Common myeloid progenitor, CD34-positive (primary cell): ENCODE data around the gene STAG1.
A peak's percentile ranks its signal among the peaks of the same experiment; 100 is the strongest.
"Not testable (repeated sequence)": the region's sequence is repeated elsewhere in the genome, so short reads cannot be mapped to it uniquely, and the experiment has no call there.

Experiments used
- CTCF ChIA-PET: fragments of 350-600 bp; sonication (Branson Sonifier 250); formaldehyde crosslinking; loops from one replicate; lab custom pipeline; 2021; ENCODE audit warnings: antibody characterized with exemption; lab: Charles Lee
- POLR2A ChIA-PET: fragments of 350-600 bp; sonication (Branson Sonifier 250); formaldehyde crosslinking; loops from one replicate; lab custom pipeline; 2021; ENCODE audit warnings: antibody characterized with exemption; lab: Charles Lee
- DNase-seq, 3 donors: peaks; one replicate each; pipeline versions ENCODE4 v3.0.0 to v3.0.0-alpha.2; 2013
- H3K27ac ChIP-seq, 2 experiments: 1 replicate in 1 of 2; 2 replicates in 1 of 2; pipeline ENCODE4 v1.7.0; 2013; ENCODE audit warnings: inconsistent platforms in 2 of 2, low read length in 2 of 2, mild to moderate bottlenecking in 2 of 2, low read depth in 1 of 2, moderate library complexity in 1 of 2; ENCODE audit not compliant: severe bottlenecking in 2 of 2, insufficient read depth in 1 of 2, poor library complexity in 1 of 2
- H3K27me3 ChIP-seq, 5 experiments: replicated peaks in 2 of 5; 1 replicate in 3 of 5; 2 replicates in 2 of 5; pipeline versions ENCODE4 v1.6.1 to v1.7.0; 2013; ENCODE audit warnings: low read length in 4 of 5, mild to moderate bottlenecking in 2 of 5, moderate library complexity in 2 of 5, inconsistent platforms in 1 of 5; ENCODE audit not compliant: insufficient read depth in 5 of 5, control insufficient read depth in 4 of 5
- H3K36me3 ChIP-seq, 4 experiments: 1 replicate in 2 of 4; 2 replicates in 2 of 4; pipeline versions ENCODE4 v1.6.1 to v1.7.0; 2013; ENCODE audit warnings: low read length in 3 of 4, control low read depth in 1 of 4, mild to moderate bottlenecking in 1 of 4; ENCODE audit not compliant: control insufficient read depth in 4 of 4, insufficient read depth in 4 of 4
- H3K4me1 ChIP-seq, 4 experiments: 1 replicate in 3 of 4; 2 replicates in 1 of 4; pipeline versions ENCODE4 v1.6.1 to v1.7.1; 2013; ENCODE audit warnings: low read length in 3 of 4, mild to moderate bottlenecking in 3 of 4, control low read depth in 1 of 4, inconsistent platforms in 1 of 4, moderate library complexity in 1 of 4; ENCODE audit not compliant: control insufficient read depth in 4 of 4, insufficient read depth in 4 of 4; ENCODE audit errors: control extremely low read depth in 1 of 4
- H3K4me3 ChIP-seq, 7 experiments: 1 replicate in 4 of 7; 2 replicates in 3 of 7; pipeline versions ENCODE4 v1.5.1 to v1.7.0; 2013; ENCODE audit warnings: mild to moderate bottlenecking in 7 of 7, low read length in 6 of 7, moderate library complexity in 6 of 7, inconsistent platforms in 2 of 7, low read depth in 2 of 7, control low read depth in 1 of 7; ENCODE audit not compliant: insufficient read depth in 4 of 7, control insufficient read depth in 1 of 7; ENCODE audit errors: extremely low read depth in 1 of 7
- H3K9me3 ChIP-seq, 5 experiments: 1 replicate in 4 of 5; 2 replicates in 1 of 5; pipeline versions ENCODE4 v1.6.1 to v1.7.1; 2013; ENCODE audit warnings: low read length in 4 of 5, mild to moderate bottlenecking in 2 of 5, inconsistent platforms in 1 of 5, low read depth in 1 of 5, moderate library complexity in 1 of 5; ENCODE audit not compliant: control insufficient read depth in 4 of 5, insufficient read depth in 2 of 5; ENCODE audit errors: control extremely low read depth in 1 of 5
- WGBS: methylation state at CpG from one replicate; pipeline ENCODE4 v1.1.5; 2013; ENCODE audit not compliant: insufficient coverage; 5-methylcytosine and 5-hydroxymethylcytosine counted together

The STAG1 gene

DNA sequence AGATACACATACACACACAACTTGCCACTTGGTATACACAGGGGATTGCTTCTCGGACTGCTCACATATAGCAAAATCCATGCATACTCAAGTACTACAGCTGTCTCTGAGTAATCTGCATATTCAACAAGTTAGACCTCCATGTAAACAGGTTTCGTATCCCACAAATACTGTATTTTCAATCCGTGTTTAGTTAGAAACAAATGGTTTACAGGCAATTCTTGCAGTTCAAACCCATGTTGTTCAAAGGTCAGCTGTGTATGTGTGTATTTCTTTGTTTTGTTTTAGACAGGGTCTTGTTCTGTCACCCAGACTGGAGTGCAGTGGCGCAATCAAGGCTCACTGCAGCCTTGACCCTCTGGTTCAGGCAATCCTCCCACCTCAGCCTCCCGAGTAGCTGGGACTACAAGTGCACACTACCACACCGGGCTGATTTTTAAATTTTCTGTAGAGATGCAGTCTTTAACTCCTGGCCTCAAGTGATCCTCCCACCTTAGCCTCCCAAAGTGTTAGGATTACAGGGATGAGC, 253.2 kb downstream of the STAG1 start:
- 96% methylated on average over 4 of the region's 6 CpGs for WGBS
- CTCF ChIA-PET, result no interaction called here

DNA sequence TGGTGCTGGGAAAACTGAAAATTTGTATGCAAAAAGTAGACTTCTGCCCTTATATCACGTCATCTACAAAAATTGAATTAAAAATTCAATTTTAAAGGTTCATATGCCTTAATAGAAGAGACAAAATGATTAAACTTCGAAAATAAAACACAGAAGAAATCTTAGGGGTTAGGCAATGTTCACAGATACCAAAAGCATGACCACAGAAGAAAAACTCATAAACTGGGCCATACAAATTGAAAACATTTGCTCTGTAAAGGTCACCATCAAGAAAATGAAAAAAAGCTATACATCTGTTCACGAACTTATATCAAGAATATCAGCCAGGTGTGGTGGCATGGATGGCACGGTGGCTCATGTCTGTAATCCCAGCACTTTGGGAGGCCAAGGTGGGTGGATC, 257.0 kb downstream of the STAG1 start:
- peaks cover 2 to 11% (median 4%) of the 10 kb centered on the region in 5 experiments for H3K9me3 ChIP-seq
- DNase-seq, result no peak
- ChIA-PET POLR2A (no interaction called here), CTCF (no interaction called here)
- no peaks in the 10 kb centered on the region for H3K4me1 ChIP-seq
- no peak overlapping the region for H3K27ac ChIP-seq
- H3K36me3 ChIP-seq, result peaks cover 9 to 44% (median 19%) of the 10 kb centered on the region in 4 experiments
- 100% methylated on average over 2 of the region's 4 CpGs for WGBS
- H3K27me3 ChIP-seq, result no peaks in the 10 kb centered on the region
- H3K4me3 ChIP-seq, result no peak overlapping the region

More for the DNA sequence above, 253.2 kb downstream of the STAG1 start:
- no peak for DNase-seq
- peaks cover 3 to 17% (median 13%) of the 10 kb centered on the region in 4 experiments for H3K36me3 ChIP-seq
- H3K27me3 ChIP-seq, result no peaks in the 10 kb centered on the region
- peaks cover under 1 to 4% (median 2%) of the 10 kb centered on the region in 5 experiments for H3K9me3 ChIP-seq
- no peak overlapping the region for H3K4me3 ChIP-seq
- no peaks in the 10 kb centered on the region for H3K4me1 ChIP-seq
- POLR2A ChIA-PET, result no interaction called here
- no peak overlapping the region for H3K27ac ChIP-seq

DNA sequence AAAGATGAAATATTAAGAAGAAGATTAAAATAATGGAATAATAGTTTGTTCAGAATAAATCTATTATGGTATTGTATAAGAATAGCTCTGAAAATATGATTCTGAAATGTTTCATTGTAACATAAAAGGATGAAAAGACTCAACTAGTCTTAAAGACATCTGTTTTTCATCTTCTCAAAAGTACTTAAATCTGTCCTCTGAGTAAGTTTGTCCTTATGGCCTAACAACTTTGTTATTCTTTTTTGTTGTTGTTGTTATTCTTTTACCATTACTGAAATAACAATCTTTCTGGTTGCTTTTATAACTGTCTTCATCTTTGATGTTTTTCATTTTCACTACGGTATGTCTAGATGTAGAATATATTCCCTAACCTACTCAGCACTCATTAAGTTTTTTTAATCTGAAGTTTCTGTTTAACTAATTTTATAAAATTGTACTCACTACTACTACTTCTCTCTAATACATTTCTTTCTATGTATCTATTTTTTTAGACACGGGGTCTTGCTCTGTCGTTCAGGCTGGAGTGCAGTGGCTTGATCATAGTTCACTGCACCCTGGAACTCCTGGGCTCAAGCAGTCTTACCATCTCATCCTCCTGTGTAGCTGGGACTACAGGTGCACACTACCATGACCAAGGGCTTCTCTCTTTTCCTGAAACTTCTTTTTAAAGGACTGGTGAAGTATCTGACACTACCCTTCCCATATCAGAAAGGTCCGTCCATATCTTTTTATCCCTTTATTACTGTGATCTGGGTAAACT, 261.4 kb downstream of the STAG1 start:
- Histone ChIP-seq H3K36me3 (peaks cover 13 to 65% (median 20%) of the 10 kb centered on the region in 4 experiments), H3K27me3 (no peaks in the 10 kb centered on the region), H3K9me3 (peaks cover 2 to 13% (median 4%) of the 10 kb centered on the region in 5 experiments), H3K4me3 (no peak overlapping the region), H3K27ac (no peak overlapping the region), H3K4me1 (no peaks in the 10 kb centered on the region)
- WGBS, result 100% methylated on average over 2 of the region's 4 CpGs
- DNase-seq, result no peak
- CTCF ChIA-PET, result no interaction called here
- POLR2A ChIA-PET, result no interaction called here

DNA sequence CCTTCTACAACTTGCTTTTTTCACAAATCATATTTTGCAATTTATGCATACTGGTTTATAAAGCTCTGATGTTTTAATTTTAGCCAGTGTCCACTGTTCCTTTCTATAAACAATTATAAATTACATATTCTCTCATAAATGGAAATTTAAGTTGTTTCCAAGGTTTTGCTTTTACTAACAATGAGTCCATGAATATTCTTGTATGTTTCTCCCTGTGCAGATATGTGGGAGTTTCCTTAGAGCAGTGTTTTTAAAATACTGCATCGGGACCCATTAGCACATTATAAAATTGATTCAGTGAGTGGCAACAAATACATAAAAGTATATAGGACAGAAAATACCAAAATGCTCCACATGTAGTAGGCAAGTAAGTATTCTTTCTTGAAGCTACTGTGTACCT, 266.4 kb downstream of the STAG1 start:
- ChIA-PET POLR2A (interaction anchor here (0.5 to 0.6 kb wide), 2 partner anchors 28 to 211 kb away, joined by 4 to 9 read pairs; no protein-coding TSS in a partner anchor), CTCF (no interaction called here)
- no peak overlapping the region for H3K27ac ChIP-seq
- DNase-seq, result no peak
- no peaks in the 10 kb centered on the region for H3K4me1 ChIP-seq
- H3K36me3 ChIP-seq, result peaks cover 4 to 30% (median 6%) of the 10 kb centered on the region in 4 experiments
- WGBS, result no CpG with 5 or more reads among the region's 1 CpG
- peaks cover 0 to 8% (median 0%) of the 10 kb centered on the region in 5 experiments for H3K9me3 ChIP-seq
- no peak overlapping the region for H3K4me3 ChIP-seq
- no peaks in the 10 kb centered on the region for H3K27me3 ChIP-seq

DNA sequence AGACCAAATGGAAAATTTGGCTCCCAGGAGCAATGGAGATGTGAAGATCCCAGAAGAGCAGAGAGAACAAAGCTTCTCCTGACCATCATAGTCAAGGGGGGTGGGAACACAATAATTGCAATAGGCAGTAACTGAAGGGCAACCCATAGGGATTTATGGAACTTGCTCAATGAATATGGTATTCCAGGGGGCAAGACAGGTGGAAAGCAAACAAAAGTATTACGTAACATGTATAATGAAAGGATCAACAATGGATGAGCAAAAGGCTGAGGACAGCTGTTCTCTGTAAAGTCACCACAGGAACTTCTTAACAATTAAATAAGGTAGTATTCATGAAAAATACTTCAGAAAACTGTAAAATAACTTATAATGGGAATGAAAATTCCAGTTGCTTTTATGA, 275.9 kb downstream of the STAG1 start:
- Histone ChIP-seq H3K27ac (no peak overlapping the region), H3K9me3 (no peaks in the 10 kb centered on the region), H3K36me3 (peaks cover 11 to 26% (median 21%) of the 10 kb centered on the region in 4 experiments), H3K4me1 (no peaks in the 10 kb centered on the region), H3K4me3 (no peak overlapping the region), H3K27me3 (no peaks in the 10 kb centered on the region)
- no peak for DNase-seq
- ChIA-PET POLR2A (no interaction called here), CTCF (no interaction called here)
- no CpG with 5 or more reads among the region's 1 CpG for WGBS

DNA sequence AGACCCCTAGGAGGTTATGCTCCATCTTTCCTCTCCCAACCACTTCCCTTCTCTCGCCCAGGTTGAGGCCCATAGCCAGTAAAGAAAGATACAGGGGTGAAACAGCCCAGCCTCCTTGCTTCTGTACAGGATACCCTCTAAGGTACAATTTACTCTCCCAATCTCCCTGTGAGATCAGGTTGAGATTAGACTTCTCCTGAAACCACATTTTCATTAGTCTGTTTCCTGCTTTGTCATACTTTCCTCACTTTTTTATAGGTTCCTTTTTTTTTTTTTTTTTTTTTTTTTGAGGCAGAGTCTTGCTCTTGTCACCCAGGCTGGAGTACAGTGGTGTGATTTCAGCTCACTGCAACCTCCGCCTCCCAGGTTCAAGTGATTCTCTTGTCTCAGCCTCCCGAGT, 277.3 kb downstream of the STAG1 start:
- H3K36me3 ChIP-seq, result peaks cover 11 to 30% (median 23%) of the 10 kb centered on the region in 4 experiments
- H3K27me3 ChIP-seq, H3K4me1 ChIP-seq, H3K27ac ChIP-seq, POLR2A ChIA-PET, H3K4me3 ChIP-seq, CTCF ChIA-PET, H3K9me3 ChIP-seq: not testable (repeated sequence)
- peak in 2 of 3 donors; percentile 6 for DNase-seq
- WGBS, result 90% methylated on average over 3 of the region's 3 CpGs

DNA sequence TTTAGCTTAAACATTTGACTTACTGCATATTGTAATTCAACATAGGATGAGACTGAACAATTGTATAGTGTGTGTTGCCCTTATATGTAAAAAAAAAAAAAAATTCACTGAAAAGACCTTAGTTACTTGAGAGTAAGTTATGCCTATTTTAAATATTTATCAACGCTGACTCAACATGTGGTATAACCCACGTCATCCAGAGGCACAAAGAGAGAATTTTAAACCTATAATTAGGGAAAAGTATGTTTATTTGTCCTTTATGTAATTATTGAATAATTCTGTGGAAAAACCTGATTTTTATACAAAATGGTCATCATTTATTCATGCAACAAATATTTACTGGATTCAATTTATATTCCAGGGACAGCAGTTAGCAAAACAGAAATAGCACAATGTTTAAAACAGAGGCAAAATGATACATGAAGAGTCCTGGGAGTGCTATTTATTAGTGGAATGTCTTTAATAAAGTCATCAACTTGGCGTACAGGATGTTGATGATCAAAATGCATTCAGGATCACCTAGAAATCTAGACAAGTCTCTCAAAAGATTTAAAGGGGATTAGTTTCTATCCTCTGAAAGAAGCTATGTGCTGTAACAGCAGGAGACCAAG, 278.4 kb downstream of the STAG1 start:
- CTCF ChIA-PET, result no interaction called here
- Histone ChIP-seq H3K27me3 (no peaks in the 10 kb centered on the region), H3K36me3 (peaks cover 11 to 30% (median 23%) of the 10 kb centered on the region in 4 experiments), H3K4me3 (no peak overlapping the region), H3K9me3 (peaks cover 0 to 5% (median 0%) of the 10 kb centered on the region in 5 experiments), H3K27ac (no peak overlapping the region), H3K4me1 (no peaks in the 10 kb centered on the region)
- 100% methylated on average over 1 of the region's 3 CpGs for WGBS
- DNase-seq, result no peak
- POLR2A ChIA-PET, result no interaction called here
